Lower lobe of right lung (tissue), 2 donors: ENCODE results near the gene LATS2. TPM values are rescaled to one million over a fixed set of nuclear protein-coding genes. Genes with fewer than 3 reads are reported as not detected.
A peak's percentile ranks its signal among the peaks of the same experiment; 100 is the strongest.

Source experiments
- ATAC-seq, 2 donors: fragments of 200-7000 bp; cut with Tn5 transposase; one replicate each; pipeline ENCODE4 v1.9.1; 2020 to 2022; ENCODE audit warnings: mild to moderate bottlenecking in 2 of 2, moderate library complexity in 2 of 2
- DNase-seq: peaks from one replicate; pipeline ENCODE4 v3.0.0-alpha.2; 2020
- H3K27ac ChIP-seq: fragments of 200-600 bp; one replicate; pipeline ENCODE4 v1.8.0; 2022
- H3K27me3 ChIP-seq: fragments of 200-600 bp; one replicate; pipeline ENCODE4 v1.8.0; 2022; ENCODE audit warnings: low read depth
- H3K36me3 ChIP-seq: fragments of 200-600 bp; one replicate; pipeline ENCODE4 v1.8.0; 2022; ENCODE audit warnings: mild to moderate bottlenecking
- H3K4me1 ChIP-seq: fragments of 200-600 bp; one replicate; pipeline ENCODE4 v1.8.0; 2022
- H3K4me3 ChIP-seq: fragments of 200-600 bp; one replicate; pipeline ENCODE4 v1.8.0; 2022; ENCODE audit warnings: mild to moderate bottlenecking
- H3K9me3 ChIP-seq: fragments of 200-600 bp; one replicate; pipeline ENCODE4 v1.8.0; 2022
- intact Hi-C: fragments of 100-400 bp; cut with DNase I; formaldehyde crosslinking; loops from one replicate; pipeline ENCODE4 v1.11.0; 2022
- total RNA-seq: library from RNA; stranded (reverse); fragmentation: NEBNext Ultra II Directional; extraction: Animal tissue kit (Norgen Biotek cat#: 25700); gene quantifications from one replicate; pipeline ENCODE4 v1.2.1, GENCODE V29; 2021
- TF ChIP-seq, protein P1 (sequence below): fragments of 200-600 bp; IDR thresholded peaks from one replicate; pipeline ENCODE4 v1.8.0; 2022; ENCODE audit warnings: antibody characterized with exemption, mild to moderate bottlenecking
- donor health status: DM: no; HTN: yes; CAD: no; lungs with severe emphysema.

LATS2 gene
- total RNA-seq, 1 donor from 2014 or later = 26.1 TPM

DNA sequence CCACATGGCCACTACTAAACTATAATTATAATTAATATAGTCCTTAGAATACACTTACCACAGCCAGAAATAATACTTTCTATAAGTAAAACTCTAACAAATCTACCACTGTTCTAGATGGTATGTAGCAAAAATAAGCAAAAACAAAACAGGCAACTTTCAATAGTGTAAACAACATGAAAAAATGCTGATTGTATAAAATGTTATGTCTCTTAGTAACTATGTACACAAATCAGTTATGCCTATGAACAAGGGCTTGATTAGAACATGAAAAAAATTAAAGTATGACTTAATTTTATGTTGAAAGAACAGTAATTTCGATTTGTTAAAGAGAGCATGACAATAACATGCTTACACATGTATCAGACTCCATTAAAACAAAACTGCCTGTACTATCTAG is 60.7 kb downstream of the LATS2 start:
- Histone ChIP-seq H3K4me1 (peaks cover 17% of the 10 kb centered on the region), H3K36me3 (peaks cover 12% of the 10 kb centered on the region), H3K9me3 (no peaks in the 10 kb centered on the region), H3K27ac (no peak overlapping the region), H3K27me3 (no peaks in the 10 kb centered on the region), H3K4me3 (no peak overlapping the region)
- DNase-seq (no peak), ATAC-seq (no peak)
- intact Hi-C loops = no loop called here
- TF ChIP-seq, protein P1, sequence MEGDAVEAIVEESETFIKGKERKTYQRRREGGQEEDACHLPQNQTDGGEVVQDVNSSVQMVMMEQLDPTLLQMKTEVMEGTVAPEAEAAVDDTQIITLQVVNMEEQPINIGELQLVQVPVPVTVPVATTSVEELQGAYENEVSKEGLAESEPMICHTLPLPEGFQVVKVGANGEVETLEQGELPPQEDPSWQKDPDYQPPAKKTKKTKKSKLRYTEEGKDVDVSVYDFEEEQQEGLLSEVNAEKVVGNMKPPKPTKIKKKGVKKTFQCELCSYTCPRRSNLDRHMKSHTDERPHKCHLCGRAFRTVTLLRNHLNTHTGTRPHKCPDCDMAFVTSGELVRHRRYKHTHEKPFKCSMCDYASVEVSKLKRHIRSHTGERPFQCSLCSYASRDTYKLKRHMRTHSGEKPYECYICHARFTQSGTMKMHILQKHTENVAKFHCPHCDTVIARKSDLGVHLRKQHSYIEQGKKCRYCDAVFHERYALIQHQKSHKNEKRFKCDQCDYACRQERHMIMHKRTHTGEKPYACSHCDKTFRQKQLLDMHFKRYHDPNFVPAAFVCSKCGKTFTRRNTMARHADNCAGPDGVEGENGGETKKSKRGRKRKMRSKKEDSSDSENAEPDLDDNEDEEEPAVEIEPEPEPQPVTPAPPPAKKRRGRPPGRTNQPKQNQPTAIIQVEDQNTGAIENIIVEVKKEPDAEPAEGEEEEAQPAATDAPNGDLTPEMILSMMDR = no peak

DNA sequence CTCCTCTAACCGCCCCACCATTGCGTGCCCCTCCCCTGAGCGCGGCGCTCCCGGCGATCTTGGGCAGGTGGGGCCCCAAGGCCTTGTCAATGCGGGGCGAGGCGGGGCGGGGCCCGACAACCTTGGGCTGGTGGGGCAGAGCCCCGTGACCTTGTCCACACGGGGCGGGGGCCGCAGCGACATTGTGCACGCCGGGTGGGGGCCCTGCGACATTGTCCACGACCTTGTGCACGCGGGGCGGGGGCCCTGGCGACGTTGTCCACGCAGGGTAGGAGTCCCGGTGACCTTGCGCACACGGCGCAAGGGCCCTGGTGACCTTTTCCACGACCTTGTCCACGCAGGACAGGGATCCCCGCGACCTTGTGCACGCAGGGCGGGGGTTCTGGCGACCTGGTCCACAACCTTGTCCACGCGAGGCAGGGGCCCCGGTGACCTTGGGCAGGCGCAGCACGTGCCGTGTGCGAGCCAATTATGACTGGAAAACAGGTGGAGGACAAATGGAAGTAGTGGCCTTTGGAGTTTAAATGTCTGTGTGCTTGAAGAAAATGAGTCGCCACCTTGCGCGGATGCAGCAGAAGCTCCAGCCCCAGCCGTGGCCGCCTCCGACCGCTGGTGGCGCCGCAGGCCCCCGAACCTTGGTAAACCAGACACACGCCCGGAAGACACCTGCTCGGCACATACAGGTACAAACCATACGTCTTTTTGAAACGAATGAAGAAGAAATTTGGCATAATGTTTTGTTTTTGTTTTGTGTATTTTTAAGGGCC is 62.6 kb downstream of the LATS2 start:
- ATAC-seq = peak in 1 of 2 donors; percentile 43
- Histone ChIP-seq H3K27me3 (no peaks in the 10 kb centered on the region), H3K4me3 (no peak overlapping the region), H3K9me3 (no peaks in the 10 kb centered on the region), H3K4me1 (peaks cover 17% of the 10 kb centered on the region), H3K27ac (no peak overlapping the region), H3K36me3 (peaks cover 21% of the 10 kb centered on the region)
- intact Hi-C loops = no loop called here
- TF ChIP-seq, protein P1 = no peak
- no peak for DNase-seq

DNA sequence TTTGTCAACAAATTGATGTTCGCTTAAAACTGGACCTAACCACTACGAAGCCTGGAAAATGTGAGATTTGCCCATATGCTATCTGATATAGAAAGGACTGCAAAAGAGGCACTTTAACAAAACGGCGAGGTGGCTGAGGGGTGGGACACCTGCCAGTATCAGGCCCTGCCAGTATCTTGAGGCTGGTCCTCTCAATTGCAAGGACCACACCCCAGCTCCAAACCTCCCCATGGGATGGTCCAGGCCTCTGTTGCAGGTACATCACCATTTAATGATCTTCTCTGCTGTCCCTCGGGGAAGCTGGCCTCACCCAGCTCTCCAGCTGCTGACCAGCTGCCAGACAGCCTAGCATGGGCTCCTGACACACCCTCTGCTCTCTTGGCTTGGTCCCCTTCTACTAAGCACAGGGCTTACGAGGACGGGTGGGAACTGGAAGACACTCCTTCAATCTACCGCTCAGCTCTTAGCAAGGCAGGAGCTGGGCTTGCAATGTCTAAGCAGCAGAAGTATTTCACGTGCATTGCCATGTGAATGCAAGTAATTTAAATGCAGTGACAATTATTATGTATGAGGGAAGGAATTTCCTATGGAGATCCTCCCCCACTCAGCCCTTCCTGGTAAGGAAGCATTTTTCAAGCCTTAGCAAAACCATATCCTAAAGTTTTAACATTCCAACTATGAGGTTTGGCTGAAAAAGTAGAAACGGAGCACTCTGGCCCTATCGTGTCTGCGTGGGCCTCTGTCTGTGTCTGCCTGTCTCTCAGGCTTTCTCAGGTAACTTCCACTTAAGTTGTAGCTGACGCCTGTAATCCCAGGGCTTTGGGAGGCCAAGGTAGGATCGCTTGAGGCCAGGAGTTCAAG is 63.9 kb downstream of the LATS2 start:
- Histone ChIP-seq H3K9me3 (no peaks in the 10 kb centered on the region), H3K36me3 (peaks cover 21% of the 10 kb centered on the region), H3K4me1 (peaks cover 14% of the 10 kb centered on the region), H3K27ac (peak overlapping the region; percentile 56), H3K27me3 (no peaks in the 10 kb centered on the region), H3K4me3 (no peak overlapping the region)
- intact Hi-C loops = no loop called here
- TF ChIP-seq, protein P1 = no peak
- ATAC-seq = peak; percentile 64 to 65
- no peak for DNase-seq

DNA sequence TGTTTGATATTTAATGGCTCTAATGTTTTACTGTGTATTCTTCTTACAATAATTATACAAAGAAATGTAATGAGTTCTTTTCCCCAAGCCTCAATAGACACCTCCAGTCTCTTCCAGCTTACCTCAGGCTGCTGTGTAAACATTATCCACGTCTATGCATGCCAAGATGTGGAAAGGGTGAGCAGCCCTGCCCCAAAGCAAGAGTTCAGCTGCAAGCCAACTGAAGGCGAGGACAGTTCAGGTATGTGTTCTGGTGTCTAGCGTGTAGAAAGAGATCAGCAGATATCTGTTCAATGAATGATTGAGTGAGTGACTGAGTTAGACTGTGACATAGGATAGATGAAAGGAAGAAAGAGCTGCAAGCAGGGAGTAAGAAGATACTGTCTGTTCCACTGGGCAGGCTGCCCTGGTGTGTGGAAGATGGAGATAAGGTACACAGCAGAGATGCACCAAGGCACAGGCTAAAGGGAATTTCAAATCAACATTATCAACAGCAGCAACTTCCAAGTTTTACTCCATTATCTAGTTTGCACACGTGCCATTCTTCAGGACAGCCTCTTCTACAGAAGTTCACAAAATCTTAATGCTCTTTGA is 66.0 kb downstream of the LATS2 start:
- intact Hi-C loops = no loop called here
- H3K9me3 ChIP-seq = no peaks in the 10 kb centered on the region
- peaks cover 33% of the 10 kb centered on the region for H3K36me3 ChIP-seq
- ATAC-seq (no peak), DNase-seq (no peak)
- H3K4me1 ChIP-seq = peaks cover 14% of the 10 kb centered on the region
- H3K4me3 ChIP-seq = no peak overlapping the region
- TF ChIP-seq, protein P1 = no peak
- H3K27me3 ChIP-seq = no peaks in the 10 kb centered on the region
- no peak overlapping the region for H3K27ac ChIP-seq

DNA sequence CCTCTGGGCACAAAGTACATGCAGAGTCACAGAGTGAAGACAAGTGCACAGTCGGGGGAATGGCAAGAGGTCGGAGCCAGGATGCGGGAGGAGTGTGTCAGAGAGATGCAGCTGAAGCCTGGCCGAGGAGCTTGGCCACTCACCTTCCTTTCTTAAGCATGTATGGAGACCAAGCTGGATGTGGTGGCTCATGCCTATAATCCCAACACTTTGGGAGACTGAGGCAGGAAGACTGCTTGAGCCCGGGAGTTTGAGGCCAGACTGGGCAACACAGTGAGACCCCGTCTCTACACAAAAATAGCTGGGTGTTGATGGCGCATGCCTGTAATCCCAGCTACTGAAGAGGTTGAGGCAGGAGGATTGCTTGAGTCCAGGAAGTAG is 67.0 kb downstream of the LATS2 start:
- intact Hi-C loops = no loop called here
- no peaks in the 10 kb centered on the region for H3K9me3 ChIP-seq
- DNase-seq = no peak
- H3K27ac ChIP-seq = no peak overlapping the region
- peaks cover 14% of the 10 kb centered on the region for H3K4me1 ChIP-seq
- H3K27me3 ChIP-seq = no peaks in the 10 kb centered on the region
- TF ChIP-seq, protein P1 = no peak
- no peak overlapping the region for H3K4me3 ChIP-seq
- H3K36me3 ChIP-seq = peaks cover 42% of the 10 kb centered on the region
- ATAC-seq = no peak
